ENCODE data around the gene SYTL2.

SYTL2 gene

GRCh38 chr11:85755701-85756100 lies 55.2 kb downstream of the SYTL2 start:
- Histone ChIP-seq H3K27me3 (ENCODE audit: insufficient read depth, low read length) (no peaks in the 10 kb centered on the region), H3F3A (ENCODE audit: insufficient read depth, low read length) (no peaks in the 10 kb centered on the region), H3K4me1 (ENCODE audit: insufficient read depth, low read length, severe bottlenecking) (no peaks in the 10 kb centered on the region), H3K4me3 (ENCODE audit: low read depth, low read length, poor library complexity, severe bottlenecking) (no peak overlapping the region), H3K9ac (ENCODE audit: low read length) (no peak overlapping the region), H3K9me3 (ENCODE audit: low read length) (no peaks in the 10 kb centered on the region), H2AFZ (ENCODE audit: low read length) (no peak overlapping the region), H3K27ac (ENCODE audit: low read depth, low read length, poor library complexity, severe bottlenecking) (no peak overlapping the region), H3K9me2 (ENCODE audit: low read depth, low read length) (no peaks in the 10 kb centered on the region), H3K4me2 (ENCODE audit: low read length) (no peak overlapping the region), H3K79me2 (ENCODE audit: insufficient read depth, low read length) (no peaks in the 10 kb centered on the region), H4K20me1 (ENCODE audit: insufficient read depth, low read length) (no peaks in the 10 kb centered on the region), H3K36me3 (ENCODE audit: insufficient read depth, low read length) (no peaks in the 10 kb centered on the region)
- no peak for TF ChIP-seq EZH2 (IDR thresholded peaks at IDR 0.05; ENCODE audit: borderline replicate concordance, low read length)
- TF ChIP-seq CTCF (IDR thresholded peaks at IDR 0.05; ENCODE audit: low read length), result no peak

- no peaks in the 10 kb centered on the region for H3F3A ChIP-seq (ENCODE audit: insufficient read depth, low read length)
- TF ChIP-seq CTCF (IDR thresholded peaks at IDR 0.05; ENCODE audit: low read length) (no peak), EZH2 (IDR thresholded peaks at IDR 0.05; ENCODE audit: borderline replicate concordance, low read length) (no peak)
- H4K20me1 ChIP-seq (ENCODE audit: insufficient read depth, low read length), result no peaks in the 10 kb centered on the region
- no peaks in the 10 kb centered on the region for H3K9me3 ChIP-seq (ENCODE audit: low read length)
- no peaks in the 10 kb centered on the region for H3K4me1 ChIP-seq (ENCODE audit: insufficient read depth, low read length, severe bottlenecking)
- H3K79me2 ChIP-seq (ENCODE audit: insufficient read depth, low read length), result no peaks in the 10 kb centered on the region
- H3K9me2 ChIP-seq (ENCODE audit: low read depth, low read length), result no peaks in the 10 kb centered on the region
- H3K4me2 ChIP-seq (ENCODE audit: low read length), result no peak overlapping the region
- H3K4me3 ChIP-seq (ENCODE audit: low read depth, low read length, poor library complexity, severe bottlenecking), result no peak overlapping the region
- H3K27me3 ChIP-seq (ENCODE audit: insufficient read depth, low read length), result no peaks in the 10 kb centered on the region
- no peak overlapping the region for H2AFZ ChIP-seq (ENCODE audit: low read length)
- no peak overlapping the region for H3K27ac ChIP-seq (ENCODE audit: low read depth, low read length, poor library complexity, severe bottlenecking)
- no peaks in the 10 kb centered on the region for H3K36me3 ChIP-seq (ENCODE audit: insufficient read depth, low read length)
- H3K9ac ChIP-seq (ENCODE audit: low read length), result no peak overlapping the region
These were observed 55.7 kb downstream of the SYTL2 start for GRCh38 chr11:85755285-85755684.

- Histone ChIP-seq H3K9me2 (ENCODE audit: low read depth, low read length) (no peaks in the 10 kb centered on the region), H3K4me3 (ENCODE audit: low read depth, low read length, poor library complexity, severe bottlenecking) (no peak overlapping the region), H3K4me1 (ENCODE audit: insufficient read depth, low read length, severe bottlenecking) (no peaks in the 10 kb centered on the region), H3K9ac (ENCODE audit: low read length) (no peak overlapping the region), H2AFZ (ENCODE audit: low read length) (no peak overlapping the region), H3K27me3 (ENCODE audit: insufficient read depth, low read length) (no peaks in the 10 kb centered on the region), H3K79me2 (ENCODE audit: insufficient read depth, low read length) (no peaks in the 10 kb centered on the region), H3K36me3 (ENCODE audit: insufficient read depth, low read length) (no peaks in the 10 kb centered on the region), H3K4me2 (ENCODE audit: low read length) (no peak overlapping the region), H3K9me3 (ENCODE audit: low read length) (no peaks in the 10 kb centered on the region), H3K27ac (ENCODE audit: low read depth, low read length, poor library complexity, severe bottlenecking) (no peak overlapping the region), H4K20me1 (ENCODE audit: insufficient read depth, low read length) (no peaks in the 10 kb centered on the region), H3F3A (ENCODE audit: insufficient read depth, low read length) (no peaks in the 10 kb centered on the region)
- TF ChIP-seq EZH2 (IDR thresholded peaks at IDR 0.05; ENCODE audit: borderline replicate concordance, low read length) (no peak), CTCF (IDR thresholded peaks at IDR 0.05; ENCODE audit: low read length) (no peak)
These were observed 57.9 kb downstream of the SYTL2 start for GRCh38 chr11:85752890-85753581.

Data from OCI-LY1 (cell line).